CD4-positive, alpha-beta T cell (primary cell): ENCODE measurements around the gene ZNF831. TPM values are rescaled to one million over a fixed set of nuclear protein-coding genes. Genes with fewer than 3 reads are reported as not detected.

Experiments
- ATAC-seq: fragments of 200-7000 bp; cut with Tn5 transposase; one replicate; pipeline ENCODE4 v1.10.0; 2022; ENCODE audit warnings: mild to moderate bottlenecking; ENCODE audit not compliant: poor library complexity
- CTCF ChIA-PET: fragments of 350-600 bp; sonication (Branson Sonifier 250); formaldehyde crosslinking; loops from one replicate; lab custom pipeline; 2021; ENCODE audit warnings: antibody characterized with exemption, inconsistent platforms; lab: Charles Lee
- POLR2A ChIA-PET: fragments of 350-600 bp; sonication (Branson Sonifier 250); formaldehyde crosslinking; loops from one replicate; lab custom pipeline; 2021; ENCODE audit warnings: antibody characterized with exemption, inconsistent platforms; lab: Charles Lee
- DNase-seq, 14 experiments: peaks; one replicate each; pipeline ENCODE4 v3.0.0-alpha.2; 2013 to 2020; ENCODE audit warnings: mixed read lengths in 2 of 14
- H3K27ac ChIP-seq, 2 donors: one replicate each; pipeline versions ENCODE4 v1.5.1 to v1.7.0; 2013; ENCODE audit warnings: low read length in 2 of 2, low read depth in 1 of 2, mild to moderate bottlenecking in 1 of 2
- H3K27me3 ChIP-seq, 2 experiments: 1 replicate in 1 of 2; 2 replicates in 1 of 2; pipeline versions ENCODE4 v1.6.1 to v1.7.0; 2013; ENCODE audit warnings: low read length in 2 of 2, control low read depth in 1 of 2, mild to moderate bottlenecking in 1 of 2, moderate library complexity in 1 of 2; ENCODE audit not compliant: insufficient read depth in 2 of 2, control insufficient read depth in 1 of 2
- H3K36me3 ChIP-seq: one replicate; pipeline ENCODE4 v1.6.1; 2013; ENCODE audit warnings: low read length, control low read depth; ENCODE audit not compliant: insufficient read depth
- H3K4me1 ChIP-seq: one replicate; pipeline ENCODE4 v1.6.1; 2013; ENCODE audit warnings: low read length, control low read depth; ENCODE audit not compliant: insufficient read depth
- H3K4me3 ChIP-seq: one replicate; pipeline ENCODE4 v1.5.1; 2013; ENCODE audit warnings: mild to moderate bottlenecking, low read length, moderate library complexity
- H3K9me3 ChIP-seq, 2 experiments: 1 replicate in 1 of 2; 2 replicates in 1 of 2; pipeline versions ENCODE4 v1.6.1 to v1.7.0; 2013; ENCODE audit warnings: low read length in 2 of 2, mild to moderate bottlenecking in 2 of 2, control low read depth in 1 of 2, moderate library complexity in 1 of 2; ENCODE audit not compliant: control insufficient read depth in 1 of 2, insufficient read depth in 1 of 2
- H3K27ac Mint-ChIP-seq: one replicate; pipeline ENCODE4 v1.8.0; 2020; ENCODE audit warnings: mixed read lengths
- H3K27me3 Mint-ChIP-seq: one replicate; pipeline ENCODE4 v1.8.0; 2021; ENCODE audit warnings: mixed read lengths
- H3K36me3 Mint-ChIP-seq: one replicate; pipeline ENCODE4 v1.8.0; 2021; ENCODE audit warnings: low read depth, mixed read lengths
- H3K4me1 Mint-ChIP-seq: one replicate; pipeline ENCODE4 v1.8.0; 2021; ENCODE audit warnings: low read depth, mixed read lengths
- H3K4me3 Mint-ChIP-seq: one replicate; pipeline ENCODE4 v1.8.0; 2020; ENCODE audit warnings: mild to moderate bottlenecking, mixed read lengths
- H3K9me3 Mint-ChIP-seq: one replicate; pipeline ENCODE4 v1.8.0; 2020; ENCODE audit warnings: mixed read lengths
- CTCF ChIP-seq: fragments of 200-600 bp; IDR thresholded peaks from one replicate; pipeline ENCODE4 v1.8.0; 2022; ENCODE audit warnings: antibody characterized with exemption, mild to moderate bottlenecking
- intact Hi-C, 2 experiments: fragments of 100-400 bp; cut with DNase I in 1 of 2; cut with micrococcal nuclease in 1 of 2; formaldehyde crosslinking; loops; one replicate each; pipeline versions ENCODE4 v1.15.1 to v1.9.0; 2023 to 2025; cut with DNase I, micrococcal nuclease
- total RNA-seq, 174 experiments: library from RNA in 2 of 174; stranded (reverse) in 2 of 174; gene quantifications; one replicate each; pipeline ENCODE4 v1.2.3 and lab custom pipeline; 2021 to 2026

The ZNF831 gene
- total RNA-seq, 2 experiments from 2014 or later = 24.9 to 25.9 TPM

- ChIA-PET CTCF (interaction anchor here (1.2 kb wide), 1 partner anchor 98 kb away, joined by 3 read pairs; no protein-coding TSS in a partner anchor), POLR2A (interaction anchor here (1.1 to 3.6 kb wide), 2 partner anchors 15 to 27 kb away, joined by 3 to 32 read pairs; partner anchors contain the start of gene ZNF831)
- peak overlapping the region in 1 of 2 donors; percentile 5 for H3K27ac ChIP-seq
- DNase-seq = no peak
- intact Hi-C loops = loop anchor here in 1 of 2 experiments (5.0 kb wide), 1 partner anchor 33 kb away; no protein-coding TSS in a partner anchor
- TF ChIP-seq CTCF = no peak
- peaks cover 62% of the 10 kb centered on the region for H3K4me1 ChIP-seq
- ATAC-seq = no peak
- H3K9me3 Mint-ChIP-seq = no peaks in the 10 kb centered on the region
- H3K4me1 Mint-ChIP-seq = peaks cover 92% of the 10 kb centered on the region
- H3K9me3 ChIP-seq = no peaks in the 10 kb centered on the region
- no peak overlapping the region for H3K4me3 Mint-ChIP-seq
- H3K27ac Mint-ChIP-seq = peak overlapping the region; percentile 82
- no peaks in the 10 kb centered on the region for H3K27me3 ChIP-seq
- H3K36me3 ChIP-seq = peaks cover 44% of the 10 kb centered on the region
- H3K27me3 Mint-ChIP-seq = no peaks in the 10 kb centered on the region
- H3K4me3 ChIP-seq = no peak overlapping the region
- peaks cover 84% of the 10 kb centered on the region for H3K36me3 Mint-ChIP-seq
Observed at GRCh38 chr20:59179988-59180387, 16.4 kb downstream of the ZNF831 start.

GRCh38 chr20:59181936-59182335 is 18.3 kb downstream of the ZNF831 start:
- POLR2A ChIA-PET = interaction anchor here (0.9 to 1.6 kb wide), 7 partner anchors 16 to 292 kb away, joined by 3 to 7 read pairs (median 4); partner anchors contain the start of gene ZNF831

GRCh38 chr20:59182401-59183044 is 18.9 kb downstream of the ZNF831 start:
- Histone ChIP-seq H3K27me3 (no peaks in the 10 kb centered on the region), H3K27ac (no peak overlapping the region), H3K36me3 (peaks cover 44% of the 10 kb centered on the region), H3K4me1 (peaks cover 44% of the 10 kb centered on the region), H3K9me3 (no peaks in the 10 kb centered on the region), H3K4me3 (no peak overlapping the region)
- no peak for TF ChIP-seq CTCF
- Mint-ChIP-seq H3K4me3 (peak overlapping the region; percentile 31), H3K4me1 (peaks cover 74% of the 10 kb centered on the region), H3K27ac (peak overlapping the region; percentile 74), H3K9me3 (no peaks in the 10 kb centered on the region), H3K27me3 (no peaks in the 10 kb centered on the region), H3K36me3 (peaks cover 85% of the 10 kb centered on the region)
- ATAC-seq (no peak), DNase-seq (no peak)
- ChIA-PET POLR2A (interaction anchor here (0.9 to 1.6 kb wide), 7 partner anchors 17 to 293 kb away, joined by 3 to 7 read pairs (median 4); partner anchors contain the start of gene ZNF831), CTCF (no interaction called here)
- intact Hi-C loops = loop anchor here in 1 of 2 experiments (5.0 kb wide), 1 partner anchor 35 kb away; no protein-coding TSS in a partner anchor

More at GRCh38 chr20:59181936-59182335, 18.3 kb downstream of the ZNF831 start:
- Mint-ChIP-seq H3K9me3 (no peaks in the 10 kb centered on the region), H3K27me3 (no peaks in the 10 kb centered on the region), H3K4me1 (peaks cover 76% of the 10 kb centered on the region), H3K4me3 (no peak overlapping the region), H3K36me3 (peaks cover 81% of the 10 kb centered on the region), H3K27ac (peak overlapping the region; percentile 74)
- no peak for TF ChIP-seq CTCF
- H3K4me3 ChIP-seq = no peak overlapping the region
- H3K27me3 ChIP-seq = no peaks in the 10 kb centered on the region
- intact Hi-C loops = loop anchor here in 1 of 2 experiments (5.0 kb wide), 1 partner anchor 35 kb away; no protein-coding TSS in a partner anchor
- H3K4me1 ChIP-seq = peaks cover 50% of the 10 kb centered on the region
- CTCF ChIA-PET = interaction anchor here (1.5 kb wide), 1 partner anchor 15 kb away, joined by 3 read pairs; no protein-coding TSS in a partner anchor
- H3K27ac ChIP-seq = no peak overlapping the region
- no peak for ATAC-seq
- no peak for DNase-seq
- no peaks in the 10 kb centered on the region for H3K9me3 ChIP-seq
- H3K36me3 ChIP-seq = peaks cover 48% of the 10 kb centered on the region
